NCI-H2196 (cell line): Measurements from ENCODE around the gene RCAN2.
A peak's percentile ranks its signal among the peaks of the same experiment; 100 is the strongest.
"Not testable (repeated sequence)": the region's sequence is repeated elsewhere in the genome, so short reads cannot be mapped to it uniquely, and the experiment has no call there.

Experiments
- DNase-seq: peaks from one replicate; lab custom pipeline; 2025; ENCODE audit not compliant: unreplicated experiment; lab: John Stamatoyannopoulos, UW

Gene RCAN2

DNA sequence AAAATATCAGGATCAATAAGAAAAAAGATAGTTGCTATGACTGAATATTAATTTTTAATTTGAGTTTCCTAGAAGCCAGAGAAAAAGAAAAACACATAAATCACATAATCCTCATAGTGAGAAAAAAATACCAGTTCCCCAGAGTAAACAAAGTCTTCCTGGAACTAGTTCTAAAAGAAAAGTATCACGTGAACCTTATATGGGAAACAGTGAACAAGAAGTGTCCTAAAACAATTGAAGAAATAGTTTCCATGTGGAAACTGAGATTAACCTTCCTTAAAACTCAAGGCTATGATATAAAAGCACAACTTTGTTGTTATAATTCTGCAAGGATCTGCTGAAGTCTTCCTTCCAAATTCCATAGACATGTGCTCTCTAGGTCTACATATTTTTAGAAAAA lies 50.6 kb downstream of the RCAN2 start:
- no peak for DNase-seq

DNA sequence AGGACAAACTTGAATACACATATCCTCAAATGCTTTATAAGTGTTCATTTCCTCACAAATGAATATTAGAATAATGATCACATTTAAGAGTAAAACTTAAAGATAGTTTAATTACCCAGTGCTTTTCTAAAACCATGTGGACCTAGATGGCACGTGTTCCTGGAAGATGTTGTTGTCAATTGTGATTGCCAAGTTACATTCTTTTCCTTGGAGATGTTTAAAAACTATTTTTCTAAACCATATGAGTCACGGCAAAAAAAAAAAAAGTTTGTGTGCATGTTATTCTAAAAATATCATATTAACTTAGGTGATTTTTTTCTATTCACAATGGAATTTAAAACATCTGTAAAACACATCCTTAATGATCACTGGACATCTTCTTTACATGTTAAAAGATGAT lies 51.1 kb downstream of the RCAN2 start:
- DNase-seq, result no peak

- DNase-seq, result no peak
Measured at GRCh38 chr6:46438245-46438644, 53.0 kb downstream of the RCAN2 start.

- no peak for DNase-seq
Measured at GRCh38 chr6:46437671-46438221, 53.5 kb downstream of the RCAN2 start.

- no peak for DNase-seq
Measured at GRCh38 chr6:46422619-46423018, 68.6 kb downstream of the RCAN2 start.

- no peak for DNase-seq
Measured at GRCh38 chr6:46421939-46422338, 69.3 kb downstream of the RCAN2 start.

DNA sequence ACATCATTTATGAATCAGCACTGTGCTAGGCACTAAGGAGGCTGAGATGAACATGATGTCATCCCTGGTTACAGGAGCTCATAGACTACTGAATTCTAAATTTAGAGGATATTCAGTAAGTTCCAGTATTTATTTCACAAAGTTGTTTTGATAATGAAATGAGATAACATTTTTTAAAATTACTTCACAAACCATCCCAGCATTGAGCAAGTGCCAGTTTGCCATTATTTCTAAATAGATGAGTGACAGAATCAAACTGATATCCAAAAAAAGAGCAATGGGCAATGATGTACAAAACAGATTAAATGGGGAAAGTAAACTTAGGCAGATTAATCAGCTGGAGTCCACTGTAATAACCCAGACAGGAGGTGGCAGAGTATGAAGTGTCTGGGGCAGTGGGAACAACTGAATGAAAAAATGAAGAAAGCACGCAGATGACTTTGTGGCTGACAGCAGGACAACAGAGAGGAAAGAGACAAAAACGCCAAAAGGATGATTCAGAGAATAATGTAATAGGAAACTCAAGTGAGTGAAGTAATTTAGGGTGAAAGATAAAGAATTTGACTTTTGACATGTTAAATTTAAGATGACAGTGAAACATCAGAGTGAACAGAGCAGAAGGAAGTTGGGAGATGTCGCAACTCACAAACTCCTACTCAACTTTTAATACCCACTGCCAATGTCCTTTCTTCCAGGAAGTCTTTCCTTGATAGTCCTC lies 70.2 kb downstream of the RCAN2 start:
- DNase-seq, result no peak

DNA sequence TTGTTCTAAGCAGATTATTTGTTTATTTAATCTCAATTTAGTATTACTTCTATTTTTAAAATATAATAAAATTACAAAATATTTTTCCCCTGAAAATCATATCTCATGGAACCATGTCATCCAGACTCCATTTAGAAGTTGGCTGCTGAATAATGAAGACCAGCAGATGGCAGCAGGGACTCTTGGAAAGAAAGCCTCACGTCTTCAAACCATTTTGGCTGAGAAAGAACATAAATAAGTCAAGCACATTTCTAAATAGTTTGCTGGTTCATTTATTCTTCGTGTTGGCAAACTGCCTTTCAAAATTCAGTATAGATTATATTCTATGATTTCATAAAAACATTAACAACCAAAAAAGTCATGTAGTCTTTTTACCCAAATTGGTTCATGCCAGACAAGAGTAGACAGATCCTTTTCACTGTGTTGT lies 71.7 kb downstream of the RCAN2 start:
- DNase-seq, result peak; percentile 56

- no peak for DNase-seq
Measured at GRCh38 chr6:46414398-46414797, 76.9 kb downstream of the RCAN2 start.

DNA sequence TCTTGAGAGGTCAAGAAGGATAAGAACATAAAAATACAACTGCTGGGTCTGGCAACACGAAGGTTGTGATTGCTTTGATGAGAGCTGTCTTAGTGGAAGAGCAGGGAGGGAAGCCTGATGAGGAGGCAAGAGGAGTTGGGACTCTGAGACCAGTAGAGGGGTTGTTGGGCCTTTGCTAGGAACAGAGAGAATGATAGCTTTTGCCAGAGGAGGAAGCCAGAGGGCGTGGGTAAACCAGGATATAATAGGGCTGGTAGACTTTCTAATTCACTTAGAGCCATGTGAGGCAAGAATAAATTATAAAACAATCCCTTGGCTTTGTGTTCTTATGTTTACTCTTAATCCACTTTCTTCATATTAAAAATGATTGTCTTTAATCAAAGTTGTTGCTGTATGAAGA lies 78.6 kb downstream of the RCAN2 start:
- no peak for DNase-seq

GRCh38 chr6:46411456-46412197 lies 79.6 kb downstream of the RCAN2 start:
- no peak for DNase-seq

- DNase-seq, result peak; percentile 33
Measured at GRCh38 chr6:46410334-46410953, 80.8 kb downstream of the RCAN2 start.

GRCh38 chr6:46407776-46408530 lies 83.3 kb downstream of the RCAN2 start:
- DNase-seq, result no peak

GRCh38 chr6:46407246-46407645 lies 84.0 kb downstream of the RCAN2 start:
- DNase-seq, result no peak

GRCh38 chr6:46405620-46406180 lies 85.5 kb downstream of the RCAN2 start:
- DNase-seq, result not testable (repeated sequence)

- DNase-seq, result no peak
Measured at GRCh38 chr6:46400898-46401297, 90.4 kb downstream of the RCAN2 start.

DNA sequence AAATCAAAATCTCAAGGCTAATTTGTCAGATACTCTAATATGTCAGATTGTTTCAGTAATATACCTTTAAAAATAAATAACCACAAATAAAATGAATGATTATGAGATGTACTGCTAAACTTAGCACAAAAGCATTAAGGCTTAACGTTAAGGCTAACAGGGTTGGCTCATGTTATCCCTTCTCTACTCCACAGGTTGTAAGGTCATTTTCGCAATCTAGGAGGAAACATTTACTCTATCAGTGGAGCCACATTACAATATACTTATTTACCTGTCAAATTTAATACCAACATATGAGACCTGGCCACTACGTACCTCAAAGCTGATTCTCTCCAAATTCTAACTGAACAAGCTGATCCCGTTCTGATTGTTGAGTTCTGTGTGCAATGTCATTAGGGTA lies 95.7 kb downstream of the RCAN2 start:
- DNase-seq, result no peak

GRCh38 chr6:46393940-46394337 lies 97.3 kb downstream of the RCAN2 start:
- no peak for DNase-seq

- no peak for DNase-seq
Measured at GRCh38 chr6:46393161-46393939, 97.9 kb downstream of the RCAN2 start.

GRCh38 chr6:46392294-46392693 lies 99.0 kb downstream of the RCAN2 start:
- no peak for DNase-seq
